ENCODE results near the gene ISCA2.
A peak's percentile ranks its signal among the peaks of the same experiment; 100 is the strongest.

DNA sequence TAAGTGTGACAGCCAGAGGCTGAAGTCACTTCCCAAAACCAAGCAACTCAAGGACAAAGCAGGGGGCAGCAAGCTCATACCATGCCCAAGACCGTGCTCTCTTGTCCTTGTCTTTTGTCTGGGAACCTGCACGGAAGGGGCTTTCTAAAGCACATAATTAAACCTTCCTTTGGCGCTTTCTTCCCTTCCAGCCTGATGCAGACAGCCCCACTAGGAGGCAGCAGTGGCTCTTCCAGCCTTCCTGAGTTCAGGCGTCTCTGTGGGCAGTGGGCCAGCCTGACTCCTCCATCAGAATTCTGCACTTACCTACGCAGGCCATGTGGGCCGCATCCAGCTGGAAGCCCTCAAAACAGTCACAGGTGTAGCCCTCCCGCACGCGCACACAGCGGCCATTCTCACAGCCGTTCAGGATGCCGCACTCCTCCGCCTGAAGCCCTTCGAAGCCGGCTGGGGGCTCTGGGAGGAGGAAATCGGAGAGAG, 7.6 kb downstream of the ISCA2 start:
- TF ChIP-seq, protein P1, sequence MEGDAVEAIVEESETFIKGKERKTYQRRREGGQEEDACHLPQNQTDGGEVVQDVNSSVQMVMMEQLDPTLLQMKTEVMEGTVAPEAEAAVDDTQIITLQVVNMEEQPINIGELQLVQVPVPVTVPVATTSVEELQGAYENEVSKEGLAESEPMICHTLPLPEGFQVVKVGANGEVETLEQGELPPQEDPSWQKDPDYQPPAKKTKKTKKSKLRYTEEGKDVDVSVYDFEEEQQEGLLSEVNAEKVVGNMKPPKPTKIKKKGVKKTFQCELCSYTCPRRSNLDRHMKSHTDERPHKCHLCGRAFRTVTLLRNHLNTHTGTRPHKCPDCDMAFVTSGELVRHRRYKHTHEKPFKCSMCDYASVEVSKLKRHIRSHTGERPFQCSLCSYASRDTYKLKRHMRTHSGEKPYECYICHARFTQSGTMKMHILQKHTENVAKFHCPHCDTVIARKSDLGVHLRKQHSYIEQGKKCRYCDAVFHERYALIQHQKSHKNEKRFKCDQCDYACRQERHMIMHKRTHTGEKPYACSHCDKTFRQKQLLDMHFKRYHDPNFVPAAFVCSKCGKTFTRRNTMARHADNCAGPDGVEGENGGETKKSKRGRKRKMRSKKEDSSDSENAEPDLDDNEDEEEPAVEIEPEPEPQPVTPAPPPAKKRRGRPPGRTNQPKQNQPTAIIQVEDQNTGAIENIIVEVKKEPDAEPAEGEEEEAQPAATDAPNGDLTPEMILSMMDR (IDR thresholded peaks at IDR 0.05; ENCODE audit: insufficient read depth, low read depth, low read length): peak; percentile 87
- no peak for TF ChIP-seq EZH2 (IDR thresholded peaks at IDR 0.05; ENCODE audit: insufficient read depth, low read length)

All from astrocyte (in vitro differentiated cells and primary cell).